ENCODE results near the gene FRMPD4. TPM values are rescaled to one million over a fixed set of nuclear protein-coding genes. Genes with fewer than 3 reads are reported as not detected.

FRMPD4 gene
- total RNA-seq, 4 donors from 2014 or later, result not detected

DNA sequence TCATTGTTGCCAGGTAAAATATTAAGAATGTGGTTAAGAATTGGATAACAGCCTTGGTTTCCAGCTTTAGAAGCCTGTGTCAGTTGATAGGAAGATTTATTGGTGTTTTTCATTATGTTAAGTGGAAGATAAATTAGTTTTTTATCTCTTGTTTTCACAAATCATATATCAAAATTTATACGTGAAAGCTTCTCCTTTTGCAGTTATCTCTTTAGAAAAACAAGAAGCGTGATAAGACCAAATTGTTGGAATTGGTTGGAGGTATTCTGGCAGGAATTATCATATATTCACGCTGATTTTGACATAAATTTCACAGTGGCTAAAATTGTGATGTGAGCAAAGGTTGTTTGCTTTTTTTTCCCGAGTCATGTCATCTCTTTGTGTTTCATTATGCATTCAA is 90.6 kb downstream of the FRMPD4 start:
- Histone ChIP-seq H3K9me3 (no peaks in the 10 kb centered on the region), H3K4me3 (replicated peaks in 1 of 3) (no peak overlapping the region), H3K27ac (no peak overlapping the region), H3K4me1 (no peaks in the 10 kb centered on the region), H3K36me3 (no peaks in the 10 kb centered on the region), H3K27me3 (no peaks in the 10 kb centered on the region)
- intact Hi-C loops (cut with DNase I), result no loop called here
- 74 to 77% methylated on average over 4 of the region's 4 CpGs for WGBS, 2 donors
- no peak for DNase-seq
- TF ChIP-seq POLR2A (IDR thresholded peaks at IDR 0.05), result no peak
- no peak for TF ChIP-seq CTCF (IDR thresholded peaks at IDR 0.05)

DNA sequence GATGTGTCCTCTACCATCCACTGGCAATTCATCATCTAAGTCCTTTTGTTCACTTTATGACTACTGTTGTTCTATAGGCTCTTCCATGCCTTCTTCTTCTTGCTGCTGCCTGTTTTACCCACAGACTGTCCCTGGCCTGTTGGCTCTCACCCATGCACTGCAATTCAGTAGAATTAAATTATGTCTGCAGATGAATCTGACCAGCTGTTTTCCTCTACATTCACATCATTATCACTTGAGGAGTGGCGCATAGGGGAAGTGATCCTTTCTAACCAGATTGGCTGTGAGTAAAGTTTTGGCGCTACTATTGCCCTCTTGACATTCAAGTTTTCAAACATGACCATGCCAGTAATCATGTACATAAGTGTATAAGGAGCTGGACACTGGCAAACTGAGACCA is 91.7 kb downstream of the FRMPD4 start:
- no peaks in the 10 kb centered on the region for H3K4me1 ChIP-seq
- H3K27me3 ChIP-seq, result no peaks in the 10 kb centered on the region
- H3K4me3 ChIP-seq (replicated peaks in 1 of 3), result no peak overlapping the region
- H3K9me3 ChIP-seq, result no peaks in the 10 kb centered on the region
- TF ChIP-seq CTCF (IDR thresholded peaks at IDR 0.05), result no peak
- TF ChIP-seq POLR2A (IDR thresholded peaks at IDR 0.05), result no peak
- no peak for DNase-seq
- no peaks in the 10 kb centered on the region for H3K36me3 ChIP-seq
- no peak overlapping the region for H3K27ac ChIP-seq
- intact Hi-C loops (cut with DNase I), result no loop called here
- WGBS, 2 donors, result 97 to 100% methylated on average over 2 of the region's 2 CpGs

DNA sequence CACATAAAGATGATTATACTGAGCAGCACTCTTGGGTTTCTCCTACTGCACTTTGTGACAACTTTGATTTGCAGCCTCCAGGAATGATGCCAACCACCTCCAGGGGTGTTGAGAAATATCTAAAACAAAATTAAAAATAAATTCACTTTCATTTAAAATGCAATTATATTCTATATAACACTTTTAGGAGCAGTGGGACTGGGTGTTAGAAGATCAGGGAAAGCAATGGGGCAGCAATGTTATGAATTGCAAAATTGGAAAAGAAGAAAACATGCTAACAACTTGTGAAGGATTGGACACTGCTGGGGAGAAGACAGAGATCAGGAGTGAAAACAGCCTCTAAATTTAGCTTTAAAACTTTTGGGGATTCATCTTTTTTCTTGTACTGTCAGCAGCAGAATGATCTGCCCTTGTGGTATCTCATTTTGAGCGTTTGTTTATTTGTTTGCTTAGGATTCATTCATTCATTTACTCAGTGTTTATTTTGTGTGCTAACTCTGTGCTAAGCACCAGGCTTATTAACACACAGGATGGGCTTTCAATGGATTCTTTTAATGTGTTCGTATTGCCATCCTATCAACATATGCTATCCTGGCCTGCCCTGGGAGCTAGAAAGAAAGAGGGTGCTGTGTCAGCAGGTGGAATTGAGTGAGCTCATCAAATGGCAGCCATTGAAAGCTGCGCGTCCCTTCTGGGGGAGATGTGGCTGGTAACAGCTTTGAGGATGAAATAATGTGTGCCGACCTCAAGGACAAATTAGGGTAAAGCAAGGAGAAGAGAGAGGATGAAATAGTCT is 96.5 kb downstream of the FRMPD4 start:
- 80 to 90% methylated on average over 5 of the region's 5 CpGs for WGBS, 2 donors

GRCh38 chrX:12236156-12236555 is 97.9 kb downstream of the FRMPD4 start:
- Histone ChIP-seq H3K4me3 (replicated peaks in 1 of 3) (no peak overlapping the region), H3K27ac (no peak overlapping the region), H3K9me3 (no peaks in the 10 kb centered on the region), H3K4me1 (no peaks in the 10 kb centered on the region), H3K27me3 (no peaks in the 10 kb centered on the region), H3K36me3 (no peaks in the 10 kb centered on the region)
- DNase-seq, result no peak
- 82 to 87% methylated on average over 2 of the region's 2 CpGs for WGBS, 2 donors
- TF ChIP-seq CTCF (IDR thresholded peaks at IDR 0.05), result no peak
- TF ChIP-seq POLR2A (IDR thresholded peaks at IDR 0.05), result no peak
- intact Hi-C loops (cut with DNase I), result no loop called here

More for the DNA sequence above, 96.5 kb downstream of the FRMPD4 start:
- H3K9me3 ChIP-seq, result no peaks in the 10 kb centered on the region
- TF ChIP-seq CTCF (IDR thresholded peaks at IDR 0.05), result no peak
- no peak for TF ChIP-seq POLR2A (IDR thresholded peaks at IDR 0.05)
- no peaks in the 10 kb centered on the region for H3K27me3 ChIP-seq
- DNase-seq, result no peak
- no peak overlapping the region for H3K27ac ChIP-seq
- no peaks in the 10 kb centered on the region for H3K4me1 ChIP-seq
- intact Hi-C loops (cut with DNase I), result no loop called here
- no peaks in the 10 kb centered on the region for H3K36me3 ChIP-seq
- H3K4me3 ChIP-seq (replicated peaks in 1 of 3), result no peak overlapping the region

- Histone ChIP-seq H3K4me3 (replicated peaks in 1 of 3) (no peak overlapping the region), H3K4me1 (no peaks in the 10 kb centered on the region), H3K9me3 (no peaks in the 10 kb centered on the region), H3K27ac (no peak overlapping the region), H3K27me3 (no peaks in the 10 kb centered on the region), H3K36me3 (no peaks in the 10 kb centered on the region)
- TF ChIP-seq CTCF (IDR thresholded peaks at IDR 0.05), result no peak
- no peak for TF ChIP-seq POLR2A (IDR thresholded peaks at IDR 0.05)
- intact Hi-C loops (cut with DNase I), result no loop called here
- no peak for DNase-seq
These were observed 98.9 kb downstream of the FRMPD4 start for GRCh38 chrX:12237131-12237530.
